HG02981 (cell line): ENCODE results near the gene P3H2.
"Not testable (repeated sequence)": the region's sequence is repeated elsewhere in the genome, so short reads cannot be mapped to it uniquely, and the experiment has no call there.

ENCODE experiments used
- ATAC-seq: cut with Tn5 transposase; IDR thresholded peaks from one replicate; pipeline ENCODE4 v1.9.1; 2021; ENCODE audit warnings: mild to moderate bottlenecking, moderate library complexity; ENCODE audit not compliant: unreplicated experiment

The P3H2 gene

GRCh38 chr3:190089711-190090110 lies 31.0 kb downstream of the P3H2 start:
- ATAC-seq, result peak; percentile 59

- no peak for ATAC-seq
Measured at GRCh38 chr3:190088890-190089289, 31.8 kb downstream of the P3H2 start.

- ATAC-seq, result no peak
Measured at GRCh38 chr3:190086191-190086590, 34.5 kb downstream of the P3H2 start.

DNA sequence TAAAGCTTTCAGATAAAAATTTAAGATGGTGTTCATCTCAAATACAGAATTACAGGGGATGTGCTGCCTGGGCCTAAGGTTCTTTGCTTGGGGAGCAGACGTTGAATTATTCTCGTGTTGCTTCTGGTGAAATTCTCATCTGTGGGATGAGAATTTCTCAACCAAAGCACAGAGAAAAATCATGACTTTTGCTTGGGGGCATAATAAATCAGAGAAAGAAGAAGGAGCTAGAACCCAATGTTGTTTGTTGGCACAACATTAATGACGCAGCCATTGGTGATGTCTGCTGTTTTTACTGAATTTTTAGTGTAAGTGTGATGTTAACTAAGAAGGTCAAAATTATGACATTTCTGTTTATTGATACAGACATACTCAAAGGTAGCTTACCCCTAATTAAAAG lies 35.7 kb downstream of the P3H2 start:
- no peak for ATAC-seq

DNA sequence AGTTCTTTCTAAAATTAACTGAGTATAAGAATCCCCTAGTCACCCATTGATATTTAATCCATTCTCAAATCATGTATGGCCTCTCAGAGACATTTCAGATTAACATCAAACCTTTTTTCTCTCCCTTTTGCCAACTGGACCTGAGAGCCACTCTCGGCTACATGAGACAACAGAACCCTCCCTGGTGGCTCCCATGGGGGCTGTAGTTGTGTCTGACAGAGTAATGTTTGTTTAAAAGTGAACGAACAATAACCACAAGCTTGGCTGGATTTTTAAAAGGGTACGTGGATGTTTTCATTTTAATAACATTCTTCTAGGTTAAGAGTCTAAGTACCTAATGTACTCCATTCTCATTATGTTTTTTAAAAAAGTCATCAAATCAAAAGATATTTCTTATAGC lies 37.1 kb downstream of the P3H2 start:
- ATAC-seq, result no peak

DNA sequence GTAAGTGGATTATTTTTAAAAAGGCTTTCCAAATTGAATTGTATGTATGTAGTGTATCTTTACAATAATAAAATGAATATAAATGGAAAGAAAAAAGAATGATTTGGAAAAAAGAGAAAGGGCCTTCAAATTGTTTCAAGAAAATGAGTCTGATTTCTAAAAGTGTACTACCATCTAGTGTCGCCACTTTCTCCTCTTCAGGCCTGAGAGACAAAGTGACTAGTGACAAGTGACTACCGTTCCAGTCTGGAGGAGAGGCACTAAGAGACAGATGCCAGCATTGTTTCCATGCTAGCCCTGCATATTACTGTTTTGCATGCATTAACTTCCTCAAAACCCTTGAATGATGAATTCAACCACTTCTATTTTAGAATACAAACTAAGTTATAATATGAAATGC lies 39.3 kb downstream of the P3H2 start:
- ATAC-seq, result no peak

GRCh38 chr3:190079173-190079572 lies 41.5 kb downstream of the P3H2 start:
- not testable (repeated sequence) for ATAC-seq

DNA sequence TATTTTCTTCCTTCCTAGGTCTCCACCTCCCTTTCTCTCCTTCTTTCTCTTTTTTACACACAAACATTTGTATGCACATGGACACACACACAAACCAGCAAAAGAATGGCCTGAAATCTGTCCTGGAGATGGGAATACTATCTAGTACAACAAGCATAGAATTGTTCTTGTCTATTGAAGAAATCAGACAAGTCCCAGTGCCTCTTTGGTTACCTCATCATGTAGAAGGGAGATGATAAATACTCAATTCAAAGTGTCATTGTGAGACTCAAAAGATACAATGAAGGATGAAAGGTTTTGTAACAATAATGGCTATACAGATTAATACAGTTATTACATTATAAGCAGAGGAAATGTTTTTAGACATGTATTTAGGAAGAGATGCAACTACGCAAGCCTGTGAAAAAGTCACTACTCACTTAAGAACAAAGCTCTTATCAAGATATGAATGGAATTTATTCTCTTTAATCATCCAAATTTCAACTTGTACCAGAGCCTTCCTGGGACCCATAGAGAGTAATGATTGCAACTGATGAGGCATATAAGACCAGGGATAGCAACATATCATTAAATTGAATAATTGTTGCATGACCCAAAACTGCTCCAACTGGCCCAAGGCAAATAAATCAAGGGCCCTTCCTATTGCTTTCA lies 43.2 kb downstream of the P3H2 start:
- ATAC-seq, result no peak

DNA sequence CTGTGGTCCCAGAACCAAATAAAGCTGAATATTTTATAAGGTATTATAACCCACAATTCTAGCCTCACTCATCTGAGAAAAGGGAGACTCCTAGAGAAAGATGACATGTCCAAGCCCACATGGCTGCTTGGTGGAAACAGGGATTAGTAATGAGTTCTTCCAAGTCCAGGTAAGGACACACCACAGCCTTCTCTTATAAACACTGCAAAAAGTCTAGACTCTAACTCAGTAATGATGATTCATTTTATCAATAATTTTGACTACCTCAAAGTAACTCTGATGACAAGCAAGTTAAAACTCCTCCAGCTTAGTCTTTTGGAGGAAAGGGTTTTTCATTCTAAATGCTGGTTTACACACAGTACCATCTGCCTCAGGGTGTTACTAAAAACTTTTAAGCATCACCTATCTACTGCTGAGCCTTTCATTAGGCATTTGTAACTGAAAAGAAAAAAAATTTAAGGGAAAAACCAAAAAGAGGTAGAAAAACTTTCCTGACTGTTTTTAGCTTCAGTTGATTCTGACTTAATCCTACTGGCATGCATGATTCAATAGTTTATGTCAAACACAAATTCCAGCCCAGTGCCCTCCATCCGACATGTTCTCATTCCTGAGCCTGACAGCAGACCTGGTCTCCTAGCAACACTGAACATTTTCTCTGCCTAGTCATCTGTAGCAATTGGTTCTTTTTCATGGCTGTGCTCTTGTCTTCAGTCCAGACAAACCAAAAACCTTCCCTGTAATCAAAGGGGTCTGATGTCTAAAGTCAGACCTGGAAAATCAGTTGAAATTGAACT lies 43.9 kb downstream of the P3H2 start:
- no peak for ATAC-seq

GRCh38 chr3:190076136-190076535 lies 44.6 kb downstream of the P3H2 start:
- ATAC-seq, result no peak

GRCh38 chr3:190074817-190075216 lies 45.9 kb downstream of the P3H2 start:
- no peak for ATAC-seq

- ATAC-seq, result peak; percentile 80
Measured at GRCh38 chr3:190073264-190074008, 47.3 kb downstream of the P3H2 start.

DNA sequence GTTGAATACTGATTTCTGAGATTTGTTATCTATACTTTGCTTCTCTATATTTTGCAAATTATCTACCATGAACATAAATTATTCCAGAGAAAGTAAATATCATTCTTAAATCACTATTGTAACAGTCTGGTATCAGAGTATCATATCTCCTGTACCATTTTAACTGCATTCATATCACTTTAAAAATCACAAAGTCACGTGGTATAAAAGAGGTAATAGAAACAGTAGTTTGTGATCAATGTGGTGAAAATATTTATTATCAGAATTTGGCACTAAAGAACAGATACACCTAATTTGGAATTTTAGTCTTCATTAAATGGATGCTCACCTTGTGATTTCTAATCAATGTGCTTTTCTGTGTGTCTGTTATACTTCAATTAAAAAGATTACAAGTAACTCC lies 47.8 kb downstream of the P3H2 start:
- ATAC-seq, result no peak

DNA sequence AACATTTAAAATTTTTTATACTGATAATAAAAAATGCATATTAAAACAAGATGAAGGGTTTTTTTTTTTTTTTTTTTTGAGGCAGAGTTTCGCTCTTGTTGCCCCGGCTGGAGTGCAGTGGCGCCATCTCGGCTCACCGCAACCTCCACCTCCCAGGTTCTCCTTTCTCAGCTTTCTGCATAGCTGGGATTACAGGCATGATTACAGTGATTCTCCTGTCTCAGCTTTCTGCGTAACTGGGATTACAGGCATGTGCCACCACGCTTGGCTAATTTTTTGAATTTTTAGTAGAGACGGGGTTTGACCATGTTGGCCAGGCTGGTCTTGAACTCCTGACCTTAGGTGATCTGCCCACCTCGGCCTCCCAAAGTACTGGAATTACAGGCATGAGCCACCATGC lies 48.8 kb downstream of the P3H2 start:
- not testable (repeated sequence) for ATAC-seq

GRCh38 chr3:190070622-190071347 lies 49.9 kb downstream of the P3H2 start:
- ATAC-seq, result no peak

GRCh38 chr3:190065204-190065603 lies 55.5 kb downstream of the P3H2 start:
- ATAC-seq, result no peak

- ATAC-seq, result no peak
Measured at GRCh38 chr3:190064659-190065058, 56.0 kb downstream of the P3H2 start.

DNA sequence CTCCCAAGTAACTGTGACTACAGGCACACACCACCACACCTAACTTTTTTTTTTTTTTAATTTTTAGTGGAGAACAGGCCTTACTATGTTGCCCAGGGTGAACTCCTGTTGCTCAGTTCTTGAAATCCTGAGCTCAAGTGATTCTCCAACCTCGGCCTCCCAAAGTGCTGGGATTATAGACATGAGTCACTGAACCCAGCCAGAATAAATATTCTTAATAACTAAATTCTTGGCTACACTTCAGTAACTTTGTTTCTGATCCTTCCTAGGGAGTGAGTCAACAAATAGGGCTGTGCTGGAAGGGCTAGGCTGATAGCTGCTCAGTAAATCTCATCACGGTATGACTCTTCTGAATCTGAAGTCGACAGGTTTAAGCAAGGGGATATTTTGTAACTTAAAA lies 56.6 kb downstream of the P3H2 start:
- no peak for ATAC-seq

DNA sequence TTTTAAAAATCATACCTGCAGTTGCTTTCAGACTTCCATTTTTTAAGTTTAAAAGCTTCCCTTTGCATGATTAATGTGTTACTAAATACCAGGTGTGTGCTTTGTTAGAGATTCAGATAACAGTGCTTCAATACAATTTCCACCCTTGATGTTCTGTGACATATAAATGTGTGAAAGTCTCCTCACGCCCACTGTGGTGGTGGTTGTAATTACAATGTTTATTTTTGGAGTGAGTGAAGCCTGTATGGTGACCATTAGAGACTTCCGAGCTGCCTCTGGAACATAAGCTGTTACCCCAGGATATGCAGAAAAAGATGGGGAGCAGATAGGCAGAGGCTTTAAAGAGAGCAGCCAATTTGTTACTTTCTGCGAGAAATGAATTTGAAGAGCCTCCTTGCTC lies 57.2 kb downstream of the P3H2 start:
- ATAC-seq, result no peak

DNA sequence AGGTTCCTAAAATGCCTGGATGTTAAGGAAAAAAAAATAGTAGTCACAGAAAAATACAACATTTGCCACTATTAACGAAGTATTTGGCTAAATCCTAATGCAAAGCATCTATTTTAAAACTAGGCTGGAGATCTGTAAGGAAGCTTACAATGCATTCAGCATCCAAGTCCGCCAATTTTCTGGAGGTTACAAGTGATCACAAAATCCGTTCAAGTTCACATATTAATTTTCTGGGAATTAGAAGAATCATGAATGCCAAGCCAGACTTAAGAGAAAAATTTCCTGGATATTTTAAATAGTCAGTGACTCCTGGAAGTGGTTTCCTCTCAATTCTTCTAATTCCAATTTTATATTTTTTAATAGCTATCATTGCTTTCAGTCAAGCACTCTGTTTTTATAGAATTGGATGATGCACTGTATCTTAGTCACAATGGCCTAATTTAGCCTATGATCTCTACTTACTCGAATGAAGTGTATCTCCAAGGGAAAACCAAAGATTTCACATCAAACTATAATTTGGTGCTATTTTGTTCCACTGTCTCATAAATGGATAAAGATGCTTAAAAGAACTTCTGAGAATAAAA lies 60.4 kb downstream of the P3H2 start:
- ATAC-seq, result no peak

- ATAC-seq, result no peak
Measured at GRCh38 chr3:190059242-190059590, 61.5 kb downstream of the P3H2 start.
